Measurements from ENCODE around the gene ADGRL1. TPM values are rescaled to one million over a fixed set of nuclear protein-coding genes. Genes with fewer than 3 reads are reported as not detected.

ADGRL1 gene
- total and polyA plus RNA-seq, 4 donors, result 0.14 to 1.6 (median 0.53) TPM

GRCh38 chr19:14122924-14123323 is 83.0 kb downstream of the ADGRL1 start:
- H3K36me3 ChIP-seq (ENCODE audit: control insufficient read depth in 4 of 4, insufficient read depth in 3 of 4, low read depth in 1 of 4, low read length in 3 of 4), result no peaks in the 10 kb centered on the region
- 98% methylated on average over 6 of the region's 6 CpGs for WGBS
- H3K27ac ChIP-seq (ENCODE audit: low read depth in 1 of 2, low read length in 2 of 2), result no peak overlapping the region

GRCh38 chr19:14120497-14120780 is 85.5 kb downstream of the ADGRL1 start:
- Histone ChIP-seq H3K9ac (ENCODE audit: low read depth in 1 of 2, low read length in 2 of 2) (no peak overlapping the region), H3K27ac (ENCODE audit: low read depth in 1 of 2, low read length in 2 of 2) (no peak overlapping the region)
- WGBS, result 96% methylated on average over 7 of the region's 7 CpGs

More at GRCh38 chr19:14122924-14123323, 83.0 kb downstream of the ADGRL1 start:
- Histone ChIP-seq H3K4me1 (ENCODE audit: control insufficient read depth in 4 of 4, insufficient read depth in 4 of 4, low read length in 3 of 4) (peaks cover 0 to 17% (median 15%) of the 10 kb centered on the region in 4 donors), H3K9ac (ENCODE audit: low read depth in 1 of 2, low read length in 2 of 2) (no peak overlapping the region), H3K9me3 (ENCODE audit: control insufficient read depth in 4 of 4, low read length in 3 of 4) (no peaks in the 10 kb centered on the region), H3K4me3 (ENCODE audit: low read depth in 1 of 3, low read length in 3 of 3) (no peak overlapping the region), H3K27me3 (ENCODE audit: control insufficient read depth in 4 of 4, insufficient read depth in 4 of 4, low read length in 3 of 4) (no peaks in the 10 kb centered on the region)
- no peak for DNase-seq (ENCODE audit: low spot score)
- TF ChIP-seq CTCF (IDR thresholded peaks at IDR 0.05; ENCODE audit: low read depth, low read length, missing input control) (no peak), FOXA2 (IDR thresholded peaks at IDR 0.05) (no peak), TAF1 (conservative IDR thresholded peaks at IDR 0.05) (no peak), MAX (IDR thresholded peaks at IDR 0.05) (no peak), FOXA1 (IDR thresholded peaks at IDR 0.05) (no peak), HNF4A (conservative IDR thresholded peaks at IDR 0.05) (no peak), ZBTB33 (IDR thresholded peaks at IDR 0.05) (no peak), HNF4G (IDR thresholded peaks at IDR 0.05) (no peak), SP1 (IDR thresholded peaks at IDR 0.05) (no peak), GABPA (IDR thresholded peaks at IDR 0.05 in 1 of 2, conservative IDR thresholded peaks at IDR 0.05 in 1 of 2) (no peak), JUND (IDR thresholded peaks at IDR 0.05) (no peak)

More at GRCh38 chr19:14120497-14120780, 85.5 kb downstream of the ADGRL1 start:
- Histone ChIP-seq H3K4me1 (ENCODE audit: control insufficient read depth in 4 of 4, insufficient read depth in 4 of 4, low read length in 3 of 4) (peaks cover 0 to 32% (median 28%) of the 10 kb centered on the region in 4 donors), H3K4me3 (ENCODE audit: low read depth in 1 of 3, low read length in 3 of 3) (no peak overlapping the region), H3K27me3 (ENCODE audit: control insufficient read depth in 4 of 4, insufficient read depth in 4 of 4, low read length in 3 of 4) (no peaks in the 10 kb centered on the region), H3K9me3 (ENCODE audit: control insufficient read depth in 4 of 4, low read length in 3 of 4) (no peaks in the 10 kb centered on the region), H3K36me3 (ENCODE audit: control insufficient read depth in 4 of 4, insufficient read depth in 3 of 4, low read depth in 1 of 4, low read length in 3 of 4) (no peaks in the 10 kb centered on the region)
- no peak for DNase-seq (ENCODE audit: low spot score)
- TF ChIP-seq GABPA (IDR thresholded peaks at IDR 0.05 in 1 of 2, conservative IDR thresholded peaks at IDR 0.05 in 1 of 2) (no peak), ATF3 (IDR thresholded peaks at IDR 0.05) (no peak), ZBTB33 (IDR thresholded peaks at IDR 0.05) (no peak), JUND (IDR thresholded peaks at IDR 0.05) (no peak), EGR1 (IDR thresholded peaks at IDR 0.05; ENCODE audit: low read depth in 2 of 2) (no peak), RAD21 (IDR thresholded peaks at IDR 0.05) (no peak), FOXA1 (IDR thresholded peaks at IDR 0.05) (no peak)
